Tibial nerve (tissue), 4 donors: ENCODE results near the gene AP1B1. TPM values are rescaled to one million over a fixed set of nuclear protein-coding genes. Genes with fewer than 3 reads are reported as not detected.

Experiments used
- DNase-seq, 2 donors: peaks; one replicate each; pipeline ENCODE4 v3.0.0-alpha.2; 2019; ENCODE audit warnings: low spot score in 2 of 2
- H3K27ac ChIP-seq, 4 donors: fragments of 200-600 bp; sonication (generic) in 3 of 4; one replicate each; pipeline ENCODE4 v1.5.1; 2017 to 2019; ENCODE audit warnings: mild to moderate bottlenecking in 1 of 4
- H3K27me3 ChIP-seq, 2 donors: fragments of 200-600 bp; sonication (generic) in 1 of 2; one replicate each; pipeline versions ENCODE4 v1.5.1 to v1.6.0; 2017 to 2019
- H3K36me3 ChIP-seq, 3 donors: fragments of 200-600 bp; sonication (generic); one replicate each; pipeline ENCODE4 v1.5.1; 2018 to 2019
- H3K4me1 ChIP-seq, 4 donors: fragments of 200-600 bp; sonication (generic) in 3 of 4; one replicate each; pipeline ENCODE4 v1.5.1; 2017 to 2019
- H3K4me3 ChIP-seq, 4 donors: fragments of 200-600 bp; sonication (generic) in 3 of 4; one replicate each; pipeline ENCODE4 v1.5.1; 2017 to 2019; ENCODE audit warnings: mild to moderate bottlenecking in 1 of 4, moderate library complexity in 1 of 4
- H3K9me3 ChIP-seq, 4 donors: fragments of 200-600 bp; sonication (generic) in 3 of 4; one replicate each; pipeline ENCODE4 v1.5.1; 2017 to 2019
- EP300 ChIP-seq, 2 donors: sonication (generic); formaldehyde crosslinking; IDR thresholded peaks; one replicate each; pipeline ENCODE4 v1.6.1; 2017; ENCODE audit warnings: antibody characterized with exemption in 2 of 2, mild to moderate bottlenecking in 1 of 2
- POLR2A ChIP-seq, 2 donors: fragments of 450-650 bp; IDR thresholded peaks; one replicate each; pipeline ENCODE4 v1.6.1; 2017; ENCODE audit warnings: antibody characterized with exemption in 2 of 2, mild to moderate bottlenecking in 2 of 2, moderate library complexity in 2 of 2
- WGBS, 2 donors: methylation state at CpG; one replicate each; pipeline ENCODE4 v1.1.5; 2018; 5-methylcytosine and 5-hydroxymethylcytosine counted together
- total RNA-seq, 4 donors: library from RNA; depleted of rRNA; stranded (reverse); fragments of >200 nt; gene quantifications; one replicate each; pipeline ENCODE4 v1.1.0, GENCODE V29; 2016
- TF ChIP-seq, protein P1 (sequence below), 5 experiments: fragments of 200-600 bp in 3 of 5; fragments of 450-650 bp in 2 of 5; sonication (generic) in 3 of 5; IDR thresholded peaks; one replicate each; pipeline ENCODE4 v1.5.1; 2016 to 2019; ENCODE audit warnings: antibody characterized with exemption in 5 of 5, mild to moderate bottlenecking in 3 of 5, moderate library complexity in 2 of 5

AP1B1 gene
- total RNA-seq, 4 donors from 2014 or later, result 51.3 to 93.3 (median 60.1) TPM

DNA sequence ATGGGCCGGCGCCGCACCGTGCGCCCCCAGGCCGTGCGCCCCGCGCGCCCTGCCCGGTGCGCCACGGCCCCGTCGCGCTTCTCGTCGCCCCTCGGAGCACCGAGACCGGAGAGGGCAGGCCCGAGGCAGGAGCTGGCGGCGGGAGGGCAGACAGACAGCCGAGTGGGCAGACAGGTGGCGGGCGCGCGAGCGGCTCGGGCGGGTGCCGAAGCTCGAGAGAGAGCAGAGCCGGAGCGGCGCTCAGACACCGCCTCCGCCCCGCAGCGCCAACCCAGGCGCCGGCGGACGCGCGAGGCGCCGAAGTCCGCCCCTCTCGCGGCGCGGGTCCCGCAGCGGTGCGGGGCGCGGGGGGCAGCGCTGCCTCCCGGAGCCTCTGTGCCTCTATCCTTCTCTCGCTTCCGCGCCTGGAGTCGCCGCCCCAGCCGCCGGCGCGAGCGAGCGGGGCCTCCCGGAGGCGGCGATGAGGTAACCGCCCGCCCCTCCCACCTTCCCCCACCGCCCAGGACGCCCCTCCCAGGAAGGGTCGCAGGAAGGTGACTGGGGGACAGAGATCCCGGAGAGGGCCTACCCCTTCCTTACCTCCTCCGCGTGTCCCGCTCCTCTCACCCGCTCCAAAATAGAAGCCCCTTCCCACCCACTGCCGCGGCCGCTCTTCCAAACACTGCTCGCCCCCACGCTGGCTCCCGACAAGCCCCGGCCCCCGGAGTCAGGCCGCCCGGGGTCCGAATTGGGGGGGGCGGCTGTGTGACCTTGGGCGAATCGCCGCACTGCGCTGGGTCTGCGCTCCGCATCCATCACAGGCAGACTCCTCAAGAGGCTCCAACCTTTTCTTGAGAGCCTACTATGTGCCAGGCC, 72.9 kb downstream of the AP1B1 start, which contains the start of gene RASL10A:
Gene RASL10A (minus strand): TSS at position 412 of the 855 bp plus-strand sequence. CDS start 451 bp downstream, outside the sequence.
- 5 to 7% methylated on average over 35 to 41 of the region's 103 CpGs for WGBS, 2 donors
- Histone ChIP-seq H3K4me3 (peak within 1 kb of the TSS in 2 of 4 donors; percentile 21 to 46), H3K4me1 (peaks cover 0 to 54% (median 38%) of the 10 kb centered on the region in 4 donors), H3K9me3 (no peaks in the 10 kb centered on the region), H3K27ac (no peak within 1 kb of the TSS), H3K27me3 (peaks cover 0 to 28% of the 10 kb centered on the region in 2 donors), H3K36me3 (no peaks in the 10 kb centered on the region)
- TF ChIP-seq, protein P1, sequence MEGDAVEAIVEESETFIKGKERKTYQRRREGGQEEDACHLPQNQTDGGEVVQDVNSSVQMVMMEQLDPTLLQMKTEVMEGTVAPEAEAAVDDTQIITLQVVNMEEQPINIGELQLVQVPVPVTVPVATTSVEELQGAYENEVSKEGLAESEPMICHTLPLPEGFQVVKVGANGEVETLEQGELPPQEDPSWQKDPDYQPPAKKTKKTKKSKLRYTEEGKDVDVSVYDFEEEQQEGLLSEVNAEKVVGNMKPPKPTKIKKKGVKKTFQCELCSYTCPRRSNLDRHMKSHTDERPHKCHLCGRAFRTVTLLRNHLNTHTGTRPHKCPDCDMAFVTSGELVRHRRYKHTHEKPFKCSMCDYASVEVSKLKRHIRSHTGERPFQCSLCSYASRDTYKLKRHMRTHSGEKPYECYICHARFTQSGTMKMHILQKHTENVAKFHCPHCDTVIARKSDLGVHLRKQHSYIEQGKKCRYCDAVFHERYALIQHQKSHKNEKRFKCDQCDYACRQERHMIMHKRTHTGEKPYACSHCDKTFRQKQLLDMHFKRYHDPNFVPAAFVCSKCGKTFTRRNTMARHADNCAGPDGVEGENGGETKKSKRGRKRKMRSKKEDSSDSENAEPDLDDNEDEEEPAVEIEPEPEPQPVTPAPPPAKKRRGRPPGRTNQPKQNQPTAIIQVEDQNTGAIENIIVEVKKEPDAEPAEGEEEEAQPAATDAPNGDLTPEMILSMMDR (IDR thresholded peaks at IDR 0.05), result no peak
- TF ChIP-seq EP300 (IDR thresholded peaks at IDR 0.05), result no peak
- no peak for TF ChIP-seq POLR2A (IDR thresholded peaks at IDR 0.05)
- DNase-seq, result no peak

DNA sequence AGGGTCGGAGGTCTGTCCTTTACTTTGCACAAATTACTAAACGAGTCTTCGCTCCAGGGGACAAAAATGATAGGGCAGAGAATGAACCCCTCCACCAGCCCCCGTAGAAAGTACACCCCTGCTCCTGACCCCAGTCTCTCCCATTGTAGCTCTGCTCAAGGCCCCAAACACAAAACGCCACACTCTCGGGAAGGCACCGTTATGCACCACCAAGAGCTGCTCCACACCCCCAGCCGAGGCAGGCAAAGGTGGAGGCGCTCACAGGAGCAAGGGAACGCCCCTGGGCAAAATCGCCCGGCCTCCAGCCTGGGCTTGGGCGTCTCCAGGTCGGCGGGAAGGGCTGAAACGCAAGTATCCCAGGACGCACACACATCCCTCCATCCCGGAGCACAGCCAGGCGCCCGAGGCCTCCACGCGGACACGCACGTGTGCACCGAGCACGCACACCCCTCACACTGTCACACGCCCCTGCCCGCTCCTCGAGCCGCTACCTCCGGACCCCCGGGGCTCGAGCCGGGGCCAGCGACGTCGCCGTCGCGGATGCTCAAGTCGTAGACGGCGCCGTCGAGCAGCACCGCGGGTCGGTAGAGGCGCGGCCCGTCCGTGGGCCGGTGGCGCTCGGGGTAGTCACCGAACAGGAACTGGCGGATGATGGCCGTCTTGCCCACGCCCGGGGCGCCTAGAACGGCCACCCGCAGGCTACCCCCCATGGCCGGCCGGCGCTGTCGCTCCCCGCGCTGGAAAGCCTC, 73.7 kb downstream of the AP1B1 start:
- H3K27ac ChIP-seq, result no peak overlapping the region
- peak overlapping the region in 2 of 4 donors; percentile 21 to 46 for H3K4me3 ChIP-seq
- no peaks in the 10 kb centered on the region for H3K36me3 ChIP-seq
- no peaks in the 10 kb centered on the region for H3K9me3 ChIP-seq
- H3K4me1 ChIP-seq, result peaks cover 0 to 62% (median 44%) of the 10 kb centered on the region in 4 donors
- H3K27me3 ChIP-seq, result peaks cover 0 to 28% of the 10 kb centered on the region in 2 donors
- 3 to 4% methylated on average over 52 to 53 of the region's 69 CpGs for WGBS, 2 donors
- TF ChIP-seq EP300 (IDR thresholded peaks at IDR 0.05), result no peak
- TF ChIP-seq, protein P1 (IDR thresholded peaks at IDR 0.05), result no peak
- TF ChIP-seq POLR2A (IDR thresholded peaks at IDR 0.05), result no peak
- no peak for DNase-seq

DNA sequence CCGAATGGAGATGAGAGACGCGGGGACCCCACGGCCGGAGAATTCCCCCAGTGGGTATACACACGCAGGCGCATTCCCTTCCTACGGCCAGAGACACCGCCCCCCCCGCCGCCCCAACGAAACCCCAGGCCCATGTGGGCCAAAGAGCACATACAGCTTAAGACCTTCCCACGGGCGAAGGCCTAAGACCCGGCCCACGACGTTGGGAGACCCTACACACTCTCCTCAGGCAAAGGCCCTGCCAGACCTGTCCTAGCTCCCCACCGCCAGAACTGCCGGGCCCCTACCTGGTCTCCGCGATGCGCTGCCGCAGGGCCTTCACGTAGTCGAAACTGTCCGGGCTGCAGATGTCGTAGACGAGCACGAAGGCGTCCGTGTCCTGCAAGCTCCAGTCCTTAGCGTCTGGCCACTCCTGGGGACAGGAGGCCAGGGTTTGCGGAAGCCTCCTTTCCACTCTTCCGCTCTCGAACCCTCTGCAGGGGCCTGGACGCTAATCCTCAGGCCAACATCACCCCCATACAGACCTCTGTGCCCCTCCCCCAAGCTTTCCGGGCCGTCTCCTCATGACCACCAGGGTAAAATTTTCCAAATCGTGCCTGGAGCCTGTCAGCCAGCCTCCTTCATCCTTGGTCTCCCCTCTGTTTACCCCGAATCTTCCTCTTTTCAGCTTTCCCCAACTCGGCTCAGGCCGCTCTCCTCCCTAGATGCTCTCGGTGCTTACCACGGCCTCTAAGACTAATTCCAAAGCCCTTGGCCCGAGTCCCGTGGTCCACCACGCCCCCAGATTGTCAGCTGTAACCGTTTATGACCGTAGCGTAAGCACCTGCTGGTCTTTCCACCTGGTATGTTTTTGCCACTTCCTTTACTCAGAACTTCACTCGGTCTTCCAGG, 74.5 kb downstream of the AP1B1 start:
- Histone ChIP-seq H3K27me3 (peaks cover 0 to 28% of the 10 kb centered on the region in 2 donors), H3K36me3 (no peaks in the 10 kb centered on the region), H3K4me3 (no peak overlapping the region), H3K4me1 (peaks cover 0 to 71% (median 53%) of the 10 kb centered on the region in 4 donors), H3K27ac (no peak overlapping the region), H3K9me3 (no peaks in the 10 kb centered on the region)
- 17 to 24% methylated on average over 37 to 45 of the region's 51 CpGs for WGBS, 2 donors
- TF ChIP-seq EP300 (IDR thresholded peaks at IDR 0.05) (no peak), POLR2A (IDR thresholded peaks at IDR 0.05) (no peak)
- TF ChIP-seq, protein P1 (IDR thresholded peaks at IDR 0.05), result no peak
- peak in 1 of 2 donors; percentile 11 for DNase-seq

DNA sequence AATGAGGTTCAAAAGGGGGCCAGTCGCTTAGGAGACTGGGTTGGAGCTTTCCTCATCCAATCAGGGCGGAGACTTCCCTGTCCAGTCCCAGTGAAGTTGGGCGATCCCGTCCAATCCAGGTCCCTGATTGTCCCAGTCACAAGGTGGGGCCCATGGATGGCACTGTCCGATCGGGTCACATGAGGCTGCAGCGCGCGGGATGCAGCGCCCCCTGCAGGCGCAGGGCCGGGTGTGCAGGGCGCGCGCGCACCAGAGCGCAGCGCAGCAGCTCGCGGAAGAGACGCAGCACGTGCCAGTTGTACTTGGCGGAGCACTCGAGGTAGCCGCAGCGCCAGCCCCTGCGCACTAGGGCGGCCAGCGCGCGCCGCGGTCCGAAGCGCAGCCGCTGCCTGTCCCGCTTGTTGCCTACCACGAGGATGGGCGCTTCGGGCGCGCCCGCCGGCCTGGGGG, 75.2 kb downstream of the AP1B1 start:
- H3K4me3 ChIP-seq, result no peak overlapping the region
- H3K4me1 ChIP-seq, result peaks cover 0 to 78% (median 60%) of the 10 kb centered on the region in 4 donors
- peak in 1 of 2 donors; percentile 12 for DNase-seq

More for the DNA sequence above, 75.2 kb downstream of the AP1B1 start:
- Histone ChIP-seq H3K27ac (peak overlapping the region in 1 of 4 donors; percentile 94), H3K9me3 (no peaks in the 10 kb centered on the region), H3K36me3 (no peaks in the 10 kb centered on the region), H3K27me3 (peaks cover 0 to 28% of the 10 kb centered on the region in 2 donors)
- TF ChIP-seq EP300 (IDR thresholded peaks at IDR 0.05), result no peak
- TF ChIP-seq, protein P1 (IDR thresholded peaks at IDR 0.05), result peak; percentile 49 to 78 (median 54)
- TF ChIP-seq POLR2A (IDR thresholded peaks at IDR 0.05), result no peak
- 26% methylated on average over 11 to 13 of the region's 44 CpGs for WGBS, 2 donors
